ENCODE results near the gene SH3BP5. TPM values are rescaled to one million over a fixed set of nuclear protein-coding genes. Genes with fewer than 3 reads are reported as not detected.

The SH3BP5 gene, protein sequence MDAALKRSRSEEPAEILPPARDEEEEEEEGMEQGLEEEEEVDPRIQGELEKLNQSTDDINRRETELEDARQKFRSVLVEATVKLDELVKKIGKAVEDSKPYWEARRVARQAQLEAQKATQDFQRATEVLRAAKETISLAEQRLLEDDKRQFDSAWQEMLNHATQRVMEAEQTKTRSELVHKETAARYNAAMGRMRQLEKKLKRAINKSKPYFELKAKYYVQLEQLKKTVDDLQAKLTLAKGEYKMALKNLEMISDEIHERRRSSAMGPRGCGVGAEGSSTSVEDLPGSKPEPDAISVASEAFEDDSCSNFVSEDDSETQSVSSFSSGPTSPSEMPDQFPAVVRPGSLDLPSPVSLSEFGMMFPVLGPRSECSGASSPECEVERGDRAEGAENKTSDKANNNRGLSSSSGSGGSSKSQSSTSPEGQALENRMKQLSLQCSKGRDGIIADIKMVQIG
- 4.5 and 7.2 TPM in 2 replicates for total RNA-seq

DNA sequence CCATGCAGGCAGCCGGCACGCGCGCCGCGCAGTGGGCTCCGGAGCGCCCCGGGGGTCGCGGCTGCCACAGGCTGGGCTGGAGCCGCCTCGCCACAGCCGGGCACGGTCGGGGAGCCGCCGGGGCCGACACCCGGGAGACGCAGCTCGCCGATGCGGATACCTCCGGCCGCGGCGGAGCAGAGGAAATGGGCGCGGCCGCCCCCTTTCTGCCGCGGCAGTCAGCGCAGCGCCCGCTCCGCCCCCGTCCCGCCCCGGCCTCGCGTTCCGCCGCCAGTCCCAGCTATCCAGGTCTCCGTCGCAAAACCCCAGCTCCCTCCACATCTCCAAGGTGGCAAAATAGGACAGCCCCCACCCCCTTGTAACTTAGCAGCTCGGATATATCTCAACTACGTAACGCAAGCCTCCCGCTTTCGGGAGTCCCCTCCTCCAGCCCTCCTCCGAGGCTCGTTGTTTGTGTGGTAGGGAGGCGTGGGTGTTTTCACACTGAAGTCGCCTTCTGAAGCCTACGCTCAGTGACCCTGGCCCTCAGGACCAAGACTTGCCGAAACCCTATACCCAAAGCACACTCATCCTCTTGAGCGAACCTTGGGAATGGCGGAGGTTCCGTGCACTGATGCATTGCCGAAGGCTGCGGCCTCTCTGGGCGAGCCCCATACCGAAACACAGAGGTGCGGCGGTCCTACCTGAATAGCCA, at the start of gene SH3BP5:
TSS of gene SH3BP5 (minus strand) at position 182 of the 694 bp plus-strand sequence. CDS start at position 4, 178 bp downstream.

DNA sequence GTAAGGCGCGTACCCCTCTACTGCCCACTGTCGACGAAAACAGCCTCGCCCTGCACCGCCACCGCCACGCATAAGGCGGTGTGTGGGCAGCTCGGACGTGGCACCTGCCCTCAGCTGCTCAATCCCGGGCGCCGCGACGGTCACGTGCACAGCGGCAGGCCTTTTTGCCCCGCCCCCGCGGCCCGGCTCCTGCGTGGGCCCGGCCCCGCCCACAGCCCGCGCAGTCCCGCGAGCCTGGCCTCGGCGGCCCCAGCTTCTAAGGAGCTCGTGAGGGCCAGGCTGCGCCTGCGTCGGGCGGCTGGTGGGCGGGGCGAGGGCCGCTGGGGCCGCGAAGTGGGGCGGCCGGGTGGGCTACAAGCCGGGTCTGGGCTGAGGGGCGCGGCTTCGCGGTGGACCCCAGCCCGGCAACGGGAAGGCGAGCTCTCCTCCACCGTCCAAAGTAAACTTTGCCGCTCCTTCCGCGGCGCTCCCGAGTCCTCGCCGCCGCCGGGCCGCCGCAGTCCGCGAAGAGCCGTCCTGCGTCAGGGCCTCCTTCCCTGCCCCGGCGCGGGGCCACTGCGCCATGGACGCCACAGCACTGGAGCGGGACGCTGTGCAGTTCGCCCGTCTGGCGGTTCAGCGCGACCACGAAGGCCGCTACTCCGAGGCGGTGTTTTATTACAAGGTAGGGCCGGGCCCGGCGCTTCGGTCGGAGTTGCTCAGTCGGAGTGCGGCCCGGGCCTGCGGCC, 126.3 kb downstream of the SH3BP5 start, which contains the start of gene CAPN7:
TSS of gene CAPN7 (plus strand) at position 313 of the 728 bp plus-strand sequence. CDS start at position 563, 250 bp downstream.

Other genes starting within 250 kb of the SH3BP5 start
- 18.8 and 23.2 TPM in 2 replicates for gene RBSN, start 233.4 kb downstream of the SH3BP5 start, total RNA-seq
- 42.6 and 52.1 TPM in 2 replicates for gene CAPN7, start 126.3 kb downstream of the SH3BP5 start, total RNA-seq
- 26.7 and 33.0 TPM in 2 replicates for gene METTL6, start 95.0 kb upstream of the SH3BP5 start, total RNA-seq
- 37.6 and 44.8 TPM in 2 replicates for gene EAF1, start 95.0 kb upstream of the SH3BP5 start, total RNA-seq
- gene COLQ, start 189.1 kb upstream of the SH3BP5 start, total RNA-seq = under 0.01 TPM in 2 replicates